ENCODE results near the gene UNG. TPM values are rescaled to one million over a fixed set of nuclear protein-coding genes. Genes with fewer than 3 reads are reported as not detected.
"Not testable (repeated sequence)": the region's sequence is repeated elsewhere in the genome, so short reads cannot be mapped to it uniquely, and the experiment has no call there.

The UNG gene
- polyA plus RNA-seq, 1 of the 3 experiments (the other 2 are of a cell fraction): 33.2 TPM

GRCh38 chr12:109140560-109140959 lies 43.2 kb downstream of the UNG start:
- ChIA-PET POLR2A (no interaction called here), CTCF (no interaction called here)
- Histone ChIP-seq H2AFZ (ENCODE audit: low read depth) (no peak overlapping the region), H3K9me3 (no peaks in the 10 kb centered on the region), H3K9me2 (no peaks in the 10 kb centered on the region), H3K4me1 (ENCODE audit: control insufficient read depth in 1 of 2, insufficient read depth in 2 of 2, low read depth in 1 of 2, low read length in 1 of 2) (no peaks in the 10 kb centered on the region), H3F3A (replicated peaks; ENCODE audit: insufficient read depth) (no peaks in the 10 kb centered on the region), H3K27me3 (ENCODE audit: insufficient read depth) (no peaks in the 10 kb centered on the region), H4K20me1 (ENCODE audit: insufficient read depth) (no peaks in the 10 kb centered on the region), H3K4me2 (no peak overlapping the region), H3K27ac (ENCODE audit: low read depth in 2 of 2, low read length in 1 of 2) (no peak overlapping the region), H3K9ac (no peak overlapping the region), H3K79me2 (ENCODE audit: insufficient read depth) (no peaks in the 10 kb centered on the region), H3K36me3 (replicated peaks in 1 of 2; ENCODE audit: control insufficient read depth in 1 of 2, insufficient read depth in 2 of 2, low read length in 1 of 2) (no peaks in the 10 kb centered on the region), H3K4me3 (ENCODE audit: low read depth in 2 of 2, low read length in 1 of 2) (no peak overlapping the region)
- DNase-seq: no peak
- no peak for TF ChIP-seq GATA2 (CRISPR knock-in tag; IDR thresholded peaks at IDR 0.05)
- TF ChIP-seq USF1 (IDR thresholded peaks at IDR 0.05; ENCODE audit: borderline replicate concordance, low read depth): no peak
- no peak for TF ChIP-seq RCOR1 (IDR thresholded peaks at IDR 0.05; ENCODE audit: low read length)
- no peak for TF ChIP-seq EP300 (IDR thresholded peaks at IDR 0.05; ENCODE audit: borderline replicate concordance in 1 of 2, low read depth in 1 of 2, low read length in 1 of 2)
- TF ChIP-seq CTCF (IDR thresholded peaks at IDR 0.05): no peak
- TF ChIP-seq SIN3A (IDR thresholded peaks at IDR 0.05; ENCODE audit: borderline replicate concordance, low read depth, low read length): no peak
- no peak for TF ChIP-seq GABPA (IDR thresholded peaks at IDR 0.05; ENCODE audit: low read depth)
- TF ChIP-seq JUND (IDR thresholded peaks at IDR 0.05): no peak
- TF ChIP-seq YY1 (IDR thresholded peaks at IDR 0.05; ENCODE audit: low read depth): no peak
- TF ChIP-seq MXI1 (IDR thresholded peaks at IDR 0.05; ENCODE audit: low read depth, low read length): no peak
- WGBS (ENCODE audit: low lambda C conversion rate): 80% methylated on average over 4 of the region's 4 CpGs

GRCh38 chr12:109144224-109144623 lies 46.8 kb downstream of the UNG start:
- H3K9ac ChIP-seq: no peak overlapping the region
- no peaks in the 10 kb centered on the region for H3K9me3 ChIP-seq
- no peak overlapping the region for H2AFZ ChIP-seq (ENCODE audit: low read depth)
- no peaks in the 10 kb centered on the region for H3K36me3 ChIP-seq (replicated peaks in 1 of 2; ENCODE audit: control insufficient read depth in 1 of 2, insufficient read depth in 2 of 2, low read length in 1 of 2)
- no peak for DNase-seq
- H3K9me2 ChIP-seq: no peaks in the 10 kb centered on the region
- H3F3A ChIP-seq (replicated peaks; ENCODE audit: insufficient read depth): no peaks in the 10 kb centered on the region
- 47% methylated on average over 4 of the region's 4 CpGs for WGBS (ENCODE audit: low lambda C conversion rate)
- no peak overlapping the region for H3K4me2 ChIP-seq
- POLR2A ChIA-PET: no interaction called here
- H3K4me3 ChIP-seq (ENCODE audit: low read depth in 2 of 2, low read length in 1 of 2): no peak overlapping the region
- no peak for TF ChIP-seq GATA2 (CRISPR knock-in tag; IDR thresholded peaks at IDR 0.05)
- no peak overlapping the region for H3K27ac ChIP-seq (ENCODE audit: low read depth in 2 of 2, low read length in 1 of 2)
- H3K4me1 ChIP-seq (ENCODE audit: control insufficient read depth in 1 of 2, insufficient read depth in 2 of 2, low read depth in 1 of 2, low read length in 1 of 2): no peaks in the 10 kb centered on the region
- CTCF ChIA-PET: interaction anchor here (1.2 kb wide), 1 partner anchor 32 kb away, joined by 3 read pairs; no protein-coding TSS in a partner anchor
- no peaks in the 10 kb centered on the region for H3K79me2 ChIP-seq (ENCODE audit: insufficient read depth)
- no peaks in the 10 kb centered on the region for H3K27me3 ChIP-seq (ENCODE audit: insufficient read depth)
- no peaks in the 10 kb centered on the region for H4K20me1 ChIP-seq (ENCODE audit: insufficient read depth)

- H2AFZ ChIP-seq (ENCODE audit: low read depth); H3K9ac ChIP-seq; DNase-seq; H3K9me2 ChIP-seq; H3K27me3 ChIP-seq (ENCODE audit: insufficient read depth); H3K79me2 ChIP-seq (ENCODE audit: insufficient read depth); H3K4me3 ChIP-seq (ENCODE audit: low read depth in 2 of 2, low read length in 1 of 2); H3K4me2 ChIP-seq; H3K9me3 ChIP-seq; H3K4me1 ChIP-seq (ENCODE audit: control insufficient read depth in 1 of 2, insufficient read depth in 2 of 2, low read depth in 1 of 2, low read length in 1 of 2); H4K20me1 ChIP-seq (ENCODE audit: insufficient read depth); POLR2A ChIA-PET; H3F3A ChIP-seq (replicated peaks; ENCODE audit: insufficient read depth); H3K36me3 ChIP-seq (replicated peaks in 1 of 2; ENCODE audit: control insufficient read depth in 1 of 2, insufficient read depth in 2 of 2, low read length in 1 of 2); H3K27ac ChIP-seq (ENCODE audit: low read depth in 2 of 2, low read length in 1 of 2): not testable (repeated sequence)
- CTCF ChIA-PET: interaction anchor here (1.2 to 1.7 kb wide), 2 partner anchors 35 to 247 kb away, joined by 4 to 7 read pairs; no protein-coding TSS in a partner anchor
- WGBS (ENCODE audit: low lambda C conversion rate): 70% methylated on average over 1 of the region's 1 CpG
Measured at GRCh38 chr12:109147126-109147525, 49.7 kb downstream of the UNG start.

Measured in SK-N-SH (cell line).